ENCODE data around the gene SUSD3. TPM values are rescaled to one million over a fixed set of nuclear protein-coding genes. Genes with fewer than 3 reads are reported as not detected.

The SUSD3 gene
- total RNA-seq, 1 donor from 2014 or later = 1.7 TPM

DNA sequence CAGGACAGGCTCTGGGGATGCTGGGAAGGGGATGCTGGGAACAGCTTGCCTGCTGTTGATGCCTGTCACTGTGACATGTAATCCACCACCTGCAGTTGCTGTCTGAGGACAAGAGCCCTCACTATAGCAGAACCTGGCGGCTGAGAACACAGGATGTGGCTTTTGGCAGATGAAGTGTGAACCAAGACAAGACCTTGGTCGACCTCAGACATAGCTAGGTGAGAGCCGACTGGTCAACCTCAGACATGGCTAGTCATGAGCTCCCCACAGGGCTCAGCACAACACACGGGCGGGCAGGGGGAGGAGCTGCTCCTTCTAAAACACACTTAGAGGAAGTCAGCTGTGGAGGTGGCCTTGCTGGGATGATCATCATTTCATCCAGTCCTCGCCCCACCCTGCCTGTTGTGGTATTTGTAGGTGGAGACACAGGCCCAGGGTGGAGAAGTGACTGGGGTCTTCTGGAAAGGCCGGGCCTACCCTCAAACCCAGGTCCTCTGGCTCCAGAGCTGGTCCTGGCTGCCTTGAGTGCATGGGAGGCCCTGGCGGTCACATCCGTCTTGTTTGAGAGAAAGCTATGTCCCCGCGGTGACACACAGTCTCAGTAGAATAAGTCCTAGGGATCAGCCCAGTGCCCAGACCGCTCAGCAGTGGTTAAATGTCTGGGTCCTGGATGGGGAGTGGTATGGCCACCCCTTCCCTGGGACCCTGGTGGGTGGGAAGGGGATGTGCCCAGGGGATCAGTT is 6.1 kb downstream of the SUSD3 start:
- intact Hi-C loops (cut with DNase I) = no loop called here
- peak; percentile 32 for ATAC-seq
- no peak for DNase-seq (ENCODE audit: missing footprints)

DNA sequence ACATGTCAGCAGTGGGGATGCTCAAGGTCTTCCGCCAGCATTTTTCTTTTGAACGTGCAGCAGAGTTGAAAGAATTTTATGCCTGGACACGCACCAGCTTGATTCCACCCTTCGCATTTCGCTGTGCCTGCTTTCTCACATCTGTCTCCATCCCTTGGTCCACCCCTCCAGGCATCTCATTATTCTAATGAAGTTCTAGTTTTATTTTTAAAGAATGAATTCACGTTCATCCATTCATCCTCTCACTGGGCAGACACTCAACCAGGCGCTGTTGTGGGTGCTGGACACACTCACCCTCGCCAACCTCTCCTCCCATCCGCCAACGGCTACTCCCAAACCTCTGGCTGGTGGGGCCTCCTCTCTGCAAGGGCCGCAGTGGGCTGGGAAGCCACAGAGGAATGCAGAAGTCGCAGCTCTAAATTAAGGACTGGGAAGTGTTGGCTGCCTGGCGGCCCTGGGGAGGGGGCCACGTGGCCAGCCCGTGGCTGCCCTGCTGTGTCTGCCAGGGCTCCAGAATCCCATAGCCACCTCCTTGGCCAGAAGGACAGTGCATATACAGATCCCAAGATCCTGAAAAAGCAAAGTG is 6.7 kb downstream of the SUSD3 start:
- intact Hi-C loops (cut with DNase I) = no loop called here
- DNase-seq (ENCODE audit: missing footprints) (no peak), ATAC-seq (peak; percentile 35)

DNA sequence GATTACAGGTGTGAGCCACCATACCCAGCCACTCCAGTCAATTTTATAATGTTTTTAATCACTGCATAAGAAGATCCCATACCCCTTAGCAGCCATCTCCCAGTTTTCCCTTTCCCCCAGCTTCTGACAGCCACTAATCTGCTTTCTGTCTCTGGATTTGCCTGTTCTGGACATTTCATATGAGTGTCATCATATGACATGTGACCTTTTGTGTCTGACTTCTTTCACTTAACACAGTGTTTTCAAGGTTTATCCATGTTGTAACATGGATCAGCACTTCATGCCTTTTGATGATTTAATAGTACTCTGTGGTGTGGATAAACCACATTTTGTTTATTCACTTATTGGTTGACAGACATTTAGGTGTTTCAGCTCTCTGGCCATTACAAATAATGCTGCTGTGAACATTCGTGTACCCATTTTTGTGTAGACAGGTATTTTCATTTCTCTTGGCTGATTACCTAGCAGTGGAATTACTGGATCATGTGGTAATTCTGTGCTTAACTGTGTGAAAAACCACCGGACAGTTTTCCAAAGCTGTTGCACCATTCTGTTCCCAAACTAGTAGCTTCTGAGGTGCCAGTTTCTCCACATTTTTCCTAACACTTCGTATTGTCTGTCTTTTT is 8.6 kb downstream of the SUSD3 start:
- intact Hi-C loops (cut with DNase I) = no loop called here
- no peak for DNase-seq (ENCODE audit: missing footprints)
- no peak for ATAC-seq

DNA sequence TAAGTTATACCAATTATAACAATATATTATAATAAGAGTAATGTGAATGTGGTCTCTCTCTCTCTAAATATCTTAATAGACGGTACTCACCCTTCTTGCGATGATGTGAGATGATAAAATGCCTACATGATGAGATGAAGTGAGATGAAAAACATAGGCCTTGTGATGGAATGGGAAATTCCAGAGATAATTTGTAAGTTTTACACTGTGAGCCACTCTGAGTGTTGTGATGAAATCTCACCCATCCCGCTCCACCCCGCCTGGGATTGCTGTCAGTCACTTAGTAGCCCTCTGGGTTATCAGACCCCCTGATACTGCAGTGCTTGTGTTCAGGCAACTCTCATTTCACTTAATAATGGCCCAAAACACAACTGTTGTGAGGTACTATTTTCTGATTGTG is 10.5 kb downstream of the SUSD3 start:
- ATAC-seq = no peak
- intact Hi-C loops (cut with DNase I) = no loop called here
- no peak for DNase-seq (ENCODE audit: missing footprints)

DNA sequence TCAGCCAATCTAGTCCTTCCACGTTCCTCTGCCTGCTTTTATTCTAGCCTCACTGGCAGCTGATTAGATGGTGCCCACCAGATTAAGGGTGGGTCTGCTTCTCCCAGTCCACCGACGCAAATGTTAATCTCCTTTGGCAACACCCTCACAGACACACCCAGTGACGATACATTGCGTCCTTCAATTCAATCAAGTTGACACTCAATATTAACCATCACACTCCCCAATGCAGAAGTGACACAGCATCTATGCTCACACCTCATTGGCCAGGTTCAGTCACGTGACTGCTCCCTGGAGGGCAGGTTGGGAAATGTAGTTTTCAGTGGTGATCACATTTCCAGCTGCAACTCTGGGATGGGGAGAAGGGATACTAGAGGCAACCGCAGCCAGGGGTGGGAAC is 13.0 kb downstream of the SUSD3 start:
- no peak for DNase-seq (ENCODE audit: missing footprints)
- ATAC-seq = no peak
- intact Hi-C loops (cut with DNase I) = no loop called here

DNA sequence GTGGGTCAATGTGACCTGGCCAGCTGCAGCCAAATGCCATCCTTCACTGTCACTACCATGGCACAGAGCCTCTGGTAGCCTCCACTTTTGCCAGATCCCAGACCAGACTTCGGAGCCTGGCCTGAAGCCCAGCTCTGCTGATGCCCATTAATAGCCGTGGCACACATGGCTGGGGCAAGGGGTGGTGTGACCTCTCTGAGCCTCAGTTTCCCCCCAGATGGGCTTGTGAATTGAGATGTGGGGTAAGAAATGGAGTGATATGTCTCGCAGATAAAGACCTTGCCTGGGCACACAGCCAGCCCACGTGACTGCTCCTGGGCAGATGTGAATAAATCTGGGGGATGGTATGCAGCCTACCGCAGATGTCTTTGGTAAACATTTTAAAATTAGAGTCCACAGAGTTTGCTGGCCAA is 13.9 kb downstream of the SUSD3 start:
- intact Hi-C loops (cut with DNase I) = no loop called here
- DNase-seq (ENCODE audit: missing footprints) = no peak
- peak; percentile 46 for ATAC-seq

DNA sequence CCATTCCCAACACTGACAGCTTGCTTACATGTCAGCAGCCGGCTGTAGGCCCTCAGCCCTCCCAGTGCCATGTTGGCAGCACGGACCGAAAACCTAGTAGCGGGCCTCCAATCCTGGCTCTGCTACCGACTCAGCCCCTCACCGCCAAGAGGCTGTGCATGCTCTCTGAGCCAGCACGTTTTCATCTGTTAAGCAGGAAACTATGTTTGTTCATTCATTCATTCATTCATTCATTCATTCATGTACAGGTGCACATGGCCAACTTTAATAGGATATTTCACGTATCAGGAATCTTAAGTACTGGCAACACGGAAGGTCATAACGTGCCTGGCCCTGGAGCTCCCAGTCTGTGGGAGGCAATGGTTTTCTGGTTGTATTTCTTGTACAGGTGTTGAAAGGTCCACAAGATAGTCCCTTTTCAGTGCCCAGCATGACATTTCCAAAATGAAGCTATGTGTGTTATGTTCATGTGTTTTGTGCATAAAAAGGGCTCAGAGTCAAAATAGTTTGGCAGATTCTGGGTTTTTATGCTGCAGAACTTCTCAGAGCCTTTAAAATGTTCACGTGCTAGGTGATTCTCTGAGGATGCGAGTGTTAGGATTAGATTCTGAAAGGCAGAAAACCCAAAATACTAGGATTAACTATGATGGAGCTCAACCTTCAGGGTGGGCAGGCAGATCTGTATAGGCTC is 17.7 kb downstream of the SUSD3 start:
- DNase-seq (ENCODE audit: missing footprints) (no peak), ATAC-seq (no peak)
- intact Hi-C loops (cut with DNase I) = no loop called here

DNA sequence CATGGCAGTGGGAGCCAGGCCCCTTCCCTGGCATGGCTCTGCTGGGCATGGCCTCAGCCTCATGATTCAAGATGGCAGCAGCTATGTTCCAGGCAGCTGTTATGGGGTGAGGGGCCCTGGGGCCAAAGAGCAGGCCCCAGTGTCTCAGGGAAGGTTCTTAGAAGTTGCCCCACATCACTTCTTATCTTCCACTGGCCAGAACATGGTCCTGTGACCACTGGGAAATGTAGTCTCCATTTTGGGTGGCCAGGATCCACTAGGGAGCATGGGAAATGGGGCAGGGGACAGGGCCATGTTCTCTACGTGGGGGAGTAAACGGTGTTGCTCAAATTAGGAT is 18.3 kb downstream of the SUSD3 start:
- DNase-seq (ENCODE audit: missing footprints) = no peak
- intact Hi-C loops (cut with DNase I) = no loop called here

DNA sequence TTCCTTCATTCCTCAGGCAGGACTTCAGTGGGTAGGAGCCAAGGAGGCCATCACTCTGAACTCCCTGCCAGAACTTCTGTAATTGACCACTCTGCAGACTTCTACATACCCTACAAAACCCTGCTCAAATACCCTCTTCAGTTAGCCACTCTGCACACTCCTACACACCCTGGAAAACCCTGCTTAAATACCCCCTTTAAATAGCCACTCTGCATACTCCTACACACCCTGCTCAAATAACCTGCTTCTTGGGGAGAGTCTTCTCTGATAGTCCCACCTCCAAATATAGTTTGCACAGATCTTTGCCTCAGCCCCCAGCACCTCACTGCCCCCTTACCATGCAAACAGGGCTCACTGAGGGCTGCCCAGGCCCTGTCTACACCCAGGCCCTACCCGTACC is 18.9 kb downstream of the SUSD3 start:
- DNase-seq (ENCODE audit: missing footprints) (no peak), ATAC-seq (no peak)
- intact Hi-C loops (cut with DNase I) = no loop called here

More for the DNA sequence above, 18.3 kb downstream of the SUSD3 start:
- ATAC-seq = no peak

DNA sequence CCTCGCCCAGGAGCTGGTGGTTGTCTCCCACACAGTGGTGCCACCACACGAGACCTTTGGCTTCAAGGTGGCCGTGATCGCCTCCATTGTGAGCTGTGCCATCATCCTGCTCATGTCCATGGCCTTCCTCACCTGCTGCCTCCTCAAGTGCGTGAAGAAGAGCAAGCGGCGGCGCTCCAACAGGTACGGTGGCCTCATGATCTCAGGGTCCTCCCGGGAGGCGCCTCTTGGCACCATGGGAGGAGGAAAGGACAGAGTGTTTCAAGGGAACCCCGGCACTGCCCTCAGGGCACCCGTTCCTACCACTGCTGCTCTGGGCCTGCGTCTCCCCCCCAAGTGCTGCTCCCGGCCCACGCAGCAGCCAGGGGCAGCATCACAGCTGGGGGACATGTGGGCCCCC is 19.3 kb downstream of the SUSD3 start:
- ATAC-seq (no peak), DNase-seq (ENCODE audit: missing footprints) (no peak)
- intact Hi-C loops (cut with DNase I) = no loop called here

DNA sequence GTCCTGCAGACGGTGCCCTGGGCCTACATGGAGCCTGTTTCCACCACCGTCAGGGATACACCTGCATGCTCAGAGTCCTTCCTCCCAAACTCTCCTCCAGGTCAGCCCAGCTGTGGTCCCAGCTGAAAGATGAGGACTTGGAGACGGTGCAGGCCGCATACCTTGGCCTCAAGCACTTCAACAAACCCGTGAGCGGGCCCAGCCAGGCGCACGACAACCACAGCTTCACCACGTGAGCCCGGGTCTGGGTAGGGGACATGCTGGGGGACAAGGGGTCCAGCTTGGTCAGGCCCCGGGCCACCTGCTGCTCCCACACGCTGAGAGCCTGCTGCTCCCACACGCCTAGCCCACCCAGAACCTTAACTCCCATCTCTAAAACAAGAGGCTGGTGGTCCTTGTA is 20.9 kb downstream of the SUSD3 start:
- intact Hi-C loops (cut with DNase I) = no loop called here
- no peak for ATAC-seq
- peak; percentile 15 for DNase-seq (ENCODE audit: missing footprints)

DNA sequence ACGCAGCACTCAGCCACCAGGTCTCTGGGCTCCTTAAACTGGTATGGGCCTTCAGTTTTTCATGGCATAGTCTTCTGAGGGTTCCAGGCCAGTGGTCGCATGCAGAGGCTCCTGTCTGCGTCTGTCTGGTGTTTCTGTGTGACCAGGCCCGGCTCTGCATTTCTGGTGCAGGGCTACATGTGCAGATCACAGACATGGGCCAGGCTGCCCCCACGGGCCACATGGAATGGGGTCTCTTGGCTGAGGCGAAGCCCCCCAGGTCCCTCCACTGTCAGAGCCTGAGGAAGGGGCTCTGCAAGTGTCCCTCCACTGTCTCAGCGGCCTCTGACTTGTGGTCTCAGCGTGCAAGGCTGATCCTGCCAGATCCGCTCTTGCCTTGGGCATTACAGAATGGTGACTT is 21.9 kb downstream of the SUSD3 start:
- no peak for ATAC-seq
- intact Hi-C loops (cut with DNase I) = no loop called here

DNA sequence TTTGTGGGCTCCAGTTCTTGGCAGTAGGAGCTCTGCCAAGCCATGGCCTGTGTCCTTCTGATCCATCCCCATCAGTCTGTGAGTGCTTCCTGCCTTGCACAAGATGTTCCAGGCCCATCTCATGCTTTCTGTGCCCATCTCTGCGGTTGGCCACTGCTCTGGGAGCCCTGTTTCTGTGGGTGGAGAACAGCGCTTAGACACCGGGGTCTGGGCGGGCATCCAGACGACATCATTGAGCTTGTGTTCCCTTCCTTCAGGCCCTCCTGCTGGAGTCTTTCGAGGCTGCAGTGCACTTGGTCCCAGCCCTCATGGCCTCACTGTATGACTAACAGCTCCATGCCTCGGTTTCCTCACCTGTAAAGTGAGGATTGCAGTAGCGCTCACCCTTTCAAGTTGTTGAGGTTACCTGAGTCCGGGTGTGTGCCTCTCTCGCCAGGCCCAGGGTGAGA is 22.6 kb downstream of the SUSD3 start:
- ATAC-seq (no peak), DNase-seq (ENCODE audit: missing footprints) (peak; percentile 13)
- intact Hi-C loops (cut with DNase I) = no loop called here

More for the DNA sequence above, 21.9 kb downstream of the SUSD3 start:
- DNase-seq (ENCODE audit: missing footprints) = no peak

DNA sequence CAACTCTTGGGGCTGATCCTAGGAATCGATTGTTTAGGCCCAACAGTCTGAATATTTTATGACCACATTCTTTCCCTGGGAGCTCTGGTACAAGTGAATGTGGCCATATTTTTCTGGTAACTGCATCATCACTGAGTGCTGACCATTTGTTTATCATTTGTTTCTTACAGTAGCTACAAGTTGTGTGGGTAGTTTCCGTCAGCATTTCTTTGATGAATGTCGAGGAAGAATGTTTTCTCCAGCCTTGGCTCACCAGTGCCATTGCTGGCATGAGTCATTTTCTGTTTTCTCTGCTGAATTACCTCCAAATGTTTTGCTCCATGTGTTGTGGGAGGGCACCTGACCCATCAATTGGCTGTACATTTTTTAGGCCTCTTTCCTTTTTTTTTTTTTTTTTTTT is 23.4 kb downstream of the SUSD3 start:
- ATAC-seq = no peak
- no peak for DNase-seq (ENCODE audit: missing footprints)
- intact Hi-C loops (cut with DNase I) = no loop called here

DNA sequence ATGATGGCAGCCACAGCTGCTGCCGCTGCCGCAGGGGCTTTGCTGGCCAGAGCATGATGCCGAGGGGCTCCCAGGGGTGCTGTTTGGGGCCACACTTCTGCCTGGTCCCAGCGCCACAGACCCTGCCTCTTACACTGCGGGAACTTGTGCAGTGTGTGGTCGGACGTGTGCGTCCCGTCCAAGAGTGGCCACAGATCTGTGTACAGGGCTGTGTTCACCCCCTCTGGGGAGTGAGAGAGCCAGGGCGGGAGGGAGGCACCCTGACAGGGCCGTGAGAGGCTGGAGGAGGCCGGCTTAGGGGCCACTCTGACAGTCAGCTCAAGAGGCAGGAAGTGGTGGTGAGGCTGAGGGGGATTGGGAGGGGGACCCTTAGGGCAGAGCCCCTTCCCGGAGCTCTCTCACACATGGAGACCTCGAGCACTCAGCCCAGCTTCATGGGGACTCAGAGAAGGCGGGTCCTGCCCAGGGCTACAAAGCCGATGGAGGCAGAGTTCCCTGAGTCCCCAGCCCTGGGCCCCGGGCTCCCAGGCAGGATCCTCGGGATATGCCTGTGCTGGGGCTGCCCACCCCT is 24.4 kb downstream of the SUSD3 start:
- ATAC-seq = no peak
- peak; percentile 28 for DNase-seq (ENCODE audit: missing footprints)
- intact Hi-C loops (cut with DNase I) = no loop called here

DNA sequence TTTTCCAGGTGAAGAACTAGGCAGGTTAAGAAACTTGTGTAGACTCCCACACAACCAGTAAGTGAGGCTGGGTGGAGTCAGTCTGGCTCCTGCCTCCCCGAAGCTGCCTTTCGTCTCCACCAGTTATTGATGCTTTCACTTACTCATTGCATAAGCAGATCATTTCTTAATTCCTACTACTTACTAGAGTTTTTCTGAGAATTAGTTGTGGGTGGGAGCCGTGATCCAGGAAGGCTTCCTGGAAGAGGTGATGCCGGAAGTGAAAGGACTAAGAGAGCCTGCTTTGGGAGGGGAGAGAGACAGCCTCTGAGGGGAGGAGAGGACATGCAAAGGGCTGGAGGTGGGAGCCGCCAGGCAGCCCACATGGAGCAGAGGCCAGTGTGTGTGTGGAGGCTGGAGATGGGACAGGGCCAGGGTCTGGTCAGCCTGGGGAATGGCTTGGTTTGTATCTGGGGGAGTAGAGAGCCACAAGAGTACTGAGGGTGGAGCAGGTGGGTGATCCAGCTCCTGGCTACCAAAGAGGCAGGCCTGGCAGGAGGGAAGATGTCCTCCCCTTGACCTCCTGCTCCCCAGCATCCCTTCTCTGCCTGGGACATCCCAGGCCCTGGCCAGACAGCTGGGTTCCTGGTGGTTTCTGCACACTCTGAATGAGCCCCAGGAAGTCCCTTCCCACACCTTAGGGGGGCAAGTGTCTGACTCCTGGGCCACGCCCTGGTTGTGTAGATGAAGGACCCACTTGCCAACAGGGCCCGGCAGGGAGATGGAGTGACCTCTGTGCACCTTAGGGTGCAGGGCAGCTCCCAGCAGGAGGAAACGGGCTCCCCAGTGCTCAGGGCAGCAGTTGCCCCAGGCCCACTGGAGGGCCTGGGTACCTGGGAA is 25.3 kb downstream of the SUSD3 start:
- intact Hi-C loops (cut with DNase I) = no loop called here
- DNase-seq (ENCODE audit: missing footprints) (peak; percentile 14), ATAC-seq (no peak)

DNA sequence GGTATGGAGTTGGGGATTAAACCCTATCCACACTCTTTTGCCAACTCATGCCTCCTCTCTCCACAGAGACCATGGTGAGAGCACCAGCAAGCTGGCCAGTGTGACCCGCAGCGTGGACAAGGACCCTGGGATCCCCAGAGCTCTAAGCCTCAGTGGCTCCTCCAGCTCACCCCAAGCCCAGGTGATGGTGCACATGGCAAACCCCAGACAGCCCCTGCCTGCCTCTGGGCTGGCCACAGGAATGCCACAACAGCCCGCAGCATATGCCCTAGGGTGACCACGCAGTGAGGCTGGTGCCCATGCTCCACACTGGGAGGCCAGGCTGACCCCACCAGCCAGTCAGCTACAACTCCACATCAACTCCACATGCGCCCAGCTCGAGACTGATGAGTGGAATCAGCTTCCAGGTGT is 26.0 kb downstream of the SUSD3 start:
- intact Hi-C loops (cut with DNase I) = no loop called here
- ATAC-seq = no peak
- no peak for DNase-seq (ENCODE audit: missing footprints)

DNA sequence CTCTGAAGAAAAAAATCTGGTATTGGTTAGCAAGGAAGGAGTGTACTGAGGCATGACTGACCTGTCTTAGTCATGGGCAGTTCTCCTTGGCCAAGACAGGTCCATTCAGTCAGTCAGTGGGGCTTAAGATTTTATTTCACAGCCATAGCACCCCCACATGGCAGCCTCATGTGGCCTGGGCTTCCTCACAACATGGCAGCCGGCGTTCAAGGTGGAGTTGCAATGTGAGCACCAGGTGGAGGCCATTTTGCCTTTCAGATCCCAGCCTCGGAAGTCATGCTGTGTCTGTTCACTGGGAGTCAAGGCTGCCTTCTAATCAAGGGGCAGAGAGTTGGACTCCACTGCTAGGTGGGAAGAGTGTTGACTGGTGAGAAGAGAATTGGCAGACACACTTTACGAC is 27.2 kb downstream of the SUSD3 start:
- DNase-seq (ENCODE audit: missing footprints) (no peak), ATAC-seq (no peak)
- intact Hi-C loops (cut with DNase I) = no loop called here

All from Right ventricle myocardium inferior (tissue), 1 donor.